ENCODE measurements around the gene CCL28.

The CCL28 gene

DNA sequence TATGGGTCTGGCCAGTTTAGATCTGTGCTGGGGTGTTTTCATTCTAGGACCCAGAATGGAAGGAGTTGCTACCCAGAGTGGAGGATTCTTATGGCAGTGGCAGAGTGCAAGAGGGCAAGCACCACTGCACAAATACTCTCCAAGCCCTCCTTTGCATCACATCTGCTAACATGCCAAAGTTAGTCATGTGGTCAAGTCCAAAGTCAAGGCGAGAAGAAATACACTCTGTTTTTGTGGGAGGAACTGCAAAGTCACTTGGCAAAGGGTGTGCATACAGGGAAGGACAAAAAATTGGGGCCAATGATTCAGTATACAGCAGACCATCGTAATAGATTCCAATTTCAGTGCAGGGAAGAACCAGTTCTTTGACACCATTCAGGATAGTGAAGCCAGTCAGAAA, 55.1 kb downstream of the CCL28 start:
- DNase-seq (ENCODE audit: low spot score), result no peak

DNA sequence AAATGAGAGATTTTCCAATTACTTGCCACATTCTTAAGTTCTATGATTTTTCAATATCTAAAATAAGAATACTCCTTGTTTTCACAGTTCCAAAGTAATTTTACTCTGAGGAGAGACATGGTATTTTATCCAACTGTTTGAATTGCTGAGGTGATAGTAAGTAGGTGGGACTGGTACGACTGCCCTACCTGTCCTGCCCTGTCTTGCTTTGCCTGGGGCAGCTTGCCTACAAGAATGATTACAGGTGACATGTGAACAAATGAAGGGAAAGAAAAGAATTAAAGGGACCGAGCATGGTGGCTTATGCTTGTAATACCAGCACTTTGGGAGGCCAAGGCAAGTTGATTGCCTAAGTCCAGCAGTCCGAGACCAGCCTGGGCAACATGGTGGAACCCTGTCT, 57.4 kb downstream of the CCL28 start:
- DNase-seq (ENCODE audit: low spot score), result no peak

DNA sequence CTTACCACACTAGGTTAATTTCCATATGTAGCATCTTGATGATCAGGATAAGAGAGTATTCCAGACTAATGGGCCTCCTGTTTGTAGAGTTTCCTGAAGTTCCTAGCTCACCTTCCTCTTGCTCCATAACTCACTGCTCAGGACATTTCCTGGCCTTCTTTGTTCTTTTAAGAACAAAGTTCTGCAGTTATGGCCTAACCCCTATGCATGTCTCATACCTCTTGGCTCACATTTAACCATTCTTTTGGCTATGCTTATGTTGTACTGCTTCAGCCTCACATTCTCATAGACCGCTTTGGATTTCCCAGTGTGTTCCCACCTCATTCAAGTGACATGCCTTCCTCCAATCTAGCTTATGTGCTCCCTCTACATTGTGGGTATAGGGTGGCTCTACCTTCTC, 58.5 kb downstream of the CCL28 start:
- DNase-seq (ENCODE audit: low spot score), result no peak

DNA sequence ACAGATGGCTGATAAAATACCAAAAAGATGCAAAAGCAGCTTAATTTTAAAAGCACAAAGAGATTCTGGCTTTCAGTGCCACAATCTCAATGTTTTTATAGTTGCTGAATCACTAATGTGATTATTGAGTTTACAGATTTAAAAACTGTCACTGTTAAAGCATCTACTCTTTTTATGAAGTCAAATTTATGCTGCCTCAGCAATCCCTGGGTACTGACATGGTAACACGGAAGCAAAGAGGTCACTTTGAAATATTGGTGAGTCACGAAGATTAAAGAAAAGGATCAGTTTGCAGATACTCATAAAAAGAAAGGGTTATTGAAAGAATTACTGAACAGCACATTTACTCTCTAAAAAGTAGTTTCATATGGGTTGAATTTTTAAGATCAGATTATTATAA, 59.3 kb downstream of the CCL28 start:
- no peak for DNase-seq (ENCODE audit: low spot score)

DNA sequence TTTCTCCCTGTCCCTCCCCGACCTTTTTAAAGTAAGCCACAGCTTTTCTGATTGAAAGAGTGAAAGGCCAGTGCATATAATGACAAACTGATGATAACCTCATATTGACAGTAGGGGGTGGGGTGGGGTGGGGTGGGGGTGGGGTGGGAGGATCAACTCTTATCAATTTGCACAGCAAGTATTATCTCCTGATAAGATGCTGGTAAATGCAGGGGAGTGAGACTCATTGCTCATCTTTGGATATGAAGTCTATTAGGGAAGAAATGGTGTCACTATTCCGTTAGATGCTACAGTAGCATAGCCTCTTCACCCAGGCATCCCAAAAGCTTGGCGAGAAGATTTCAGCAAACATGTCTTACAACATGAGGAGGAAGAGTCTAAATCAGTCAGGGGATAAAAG, 60.1 kb downstream of the CCL28 start:
- no peak for DNase-seq (ENCODE audit: low spot score)

DNA sequence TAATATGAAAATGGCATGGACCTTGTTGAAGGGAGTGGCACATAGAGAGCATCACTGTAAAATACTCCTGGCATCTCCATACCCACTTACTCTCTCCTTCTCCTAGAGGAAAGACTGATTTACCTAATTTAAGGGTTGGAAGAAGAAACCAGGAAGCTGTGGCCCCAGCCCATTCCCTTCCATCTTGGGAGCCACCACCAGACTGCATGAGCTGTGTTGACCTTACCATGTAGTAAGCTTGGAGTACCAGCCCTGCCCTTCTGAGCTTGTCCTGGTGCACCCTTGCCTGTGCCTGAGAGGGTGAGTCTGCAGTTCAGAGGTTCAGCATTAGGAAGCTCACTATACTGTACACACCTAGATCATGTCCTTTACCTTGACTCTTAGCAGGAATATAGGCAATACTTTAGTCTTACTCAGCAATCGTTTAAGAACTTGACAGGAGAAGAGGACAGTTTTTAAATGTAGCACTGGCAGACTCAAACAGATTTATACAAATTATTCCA, 63.3 kb downstream of the CCL28 start:
- DNase-seq (ENCODE audit: low spot score), result no peak

DNA sequence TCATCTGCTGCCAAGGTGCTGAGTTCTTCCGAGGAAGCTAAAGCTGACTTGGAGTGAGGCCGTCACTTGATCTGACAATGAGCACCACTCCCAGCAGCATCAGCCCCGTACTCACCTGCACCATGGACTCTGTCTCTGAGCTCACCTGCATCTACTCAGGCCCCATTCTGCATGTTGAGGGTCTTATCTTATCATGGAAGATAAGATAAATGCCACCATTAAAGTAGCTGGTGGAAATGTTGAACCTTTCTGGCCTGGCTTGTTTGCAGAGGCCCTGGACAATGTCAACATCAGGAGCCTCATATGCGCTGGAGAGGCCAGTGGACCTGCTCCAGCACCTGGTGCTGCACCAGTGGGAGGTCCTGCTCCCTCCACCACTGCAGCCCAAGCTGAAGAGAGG, 64.0 kb downstream of the CCL28 start:
- DNase-seq (ENCODE audit: low spot score), result no peak

DNA sequence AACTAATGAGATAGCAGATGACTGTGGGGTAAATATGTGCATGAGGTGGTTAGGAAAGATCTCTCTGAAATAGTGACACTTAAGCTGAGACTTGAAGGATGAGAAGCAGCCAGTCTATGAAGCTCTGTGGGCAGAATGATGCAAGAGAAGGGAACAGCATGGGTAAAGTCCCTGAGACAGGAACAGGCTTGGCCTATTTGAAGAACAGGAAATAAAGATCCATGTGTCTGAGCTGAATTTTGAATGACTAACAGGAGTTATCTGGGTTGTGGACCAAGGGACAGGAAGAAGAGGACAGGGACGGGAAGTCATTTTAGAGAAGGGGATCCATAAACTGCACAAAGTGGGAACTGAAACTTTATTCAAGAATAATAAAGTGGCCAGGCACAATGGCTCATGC, 73.3 kb downstream of the CCL28 start:
- DNase-seq (ENCODE audit: low spot score), result no peak

DNA sequence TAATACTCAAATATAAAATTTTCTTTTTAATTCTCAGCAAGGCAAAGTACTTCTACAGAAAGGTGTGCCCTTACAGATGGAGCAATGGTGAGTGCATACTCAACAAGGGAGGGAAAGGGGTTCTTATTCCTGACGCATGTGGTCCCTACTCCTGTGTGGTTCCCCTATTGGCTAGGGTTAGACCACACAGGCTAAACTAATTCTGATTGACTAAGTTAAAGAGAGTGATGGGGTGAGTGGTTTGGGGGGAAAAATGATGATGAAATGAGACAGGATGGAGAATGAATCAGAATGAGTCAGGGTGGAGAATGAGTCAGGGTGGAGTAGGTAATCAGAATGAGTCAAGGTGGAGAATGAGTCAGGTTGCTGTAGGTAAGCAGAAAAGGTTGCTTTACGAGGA, 76.0 kb downstream of the CCL28 start:
- DNase-seq (ENCODE audit: low spot score), result no peak

DNA sequence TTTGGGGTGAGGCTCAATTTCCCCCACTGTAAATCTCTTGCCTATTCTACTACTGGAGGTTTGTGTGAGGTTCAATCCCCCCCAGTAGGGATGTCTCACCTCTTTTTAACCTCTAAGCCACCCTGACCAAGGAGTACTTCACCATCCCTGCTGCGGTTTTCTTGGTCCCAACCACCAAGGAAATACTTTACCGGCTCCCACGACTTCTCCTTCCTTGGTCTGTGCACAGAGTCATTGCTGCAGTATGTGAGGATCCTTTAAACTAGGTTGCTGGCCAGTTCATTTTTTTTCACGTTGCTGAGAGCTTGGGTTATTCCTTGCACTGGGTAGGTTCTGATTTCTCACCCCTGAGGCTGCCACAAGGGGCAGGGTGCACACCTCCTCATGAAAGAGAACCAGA, 76.5 kb downstream of the CCL28 start:
- DNase-seq (ENCODE audit: low spot score), result no peak

DNA sequence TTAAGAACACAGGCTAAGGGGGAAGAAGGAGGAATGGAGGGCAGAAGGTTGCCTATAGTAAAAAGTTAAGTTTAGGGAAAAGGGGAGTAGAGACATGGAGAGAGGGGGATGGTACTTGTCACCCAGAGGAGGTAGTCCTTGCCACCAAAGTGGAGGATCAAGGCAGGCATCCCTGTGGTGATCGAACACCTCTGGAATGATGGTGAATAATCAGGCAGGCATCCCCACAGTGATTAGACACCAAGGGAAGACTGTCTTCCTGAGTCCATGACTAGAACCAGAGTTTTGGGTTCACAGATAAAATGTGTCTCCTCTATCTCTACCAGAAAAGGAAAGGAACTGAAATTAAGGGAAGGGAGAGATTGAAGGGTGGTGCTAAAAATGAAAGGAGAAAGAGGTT, 79.8 kb downstream of the CCL28 start:
- DNase-seq (ENCODE audit: low spot score), result no peak

All from pons (tissue), 1 donor.